GM04504 (cell line): ENCODE data around the gene DNAJC10.
"Not testable (repeated sequence)": the region's sequence is repeated elsewhere in the genome, so short reads cannot be mapped to it uniquely, and the experiment has no call there.

Experiments
- DNase-seq: peaks from one replicate; pipeline ENCODE4 v3.0.0-alpha.2; 2012; ENCODE audit warnings: low read depth

Gene DNAJC10

GRCh38 chr2:182724656-182725055 lies 8.6 kb downstream of the DNAJC10 start:
- DNase-seq = no peak

GRCh38 chr2:182726473-182726872 lies 10.4 kb downstream of the DNAJC10 start:
- no peak for DNase-seq

- no peak for DNase-seq
Observed at GRCh38 chr2:182728014-182728413, 12.0 kb downstream of the DNAJC10 start.

- DNase-seq = no peak
Observed at GRCh38 chr2:182729710-182730339, 13.8 kb downstream of the DNAJC10 start.

- DNase-seq = no peak
Observed at GRCh38 chr2:182730486-182730885, 14.4 kb downstream of the DNAJC10 start.

GRCh38 chr2:182732736-182733135 lies 16.7 kb downstream of the DNAJC10 start:
- DNase-seq = no peak

GRCh38 chr2:182733572-182733971 lies 17.5 kb downstream of the DNAJC10 start:
- no peak for DNase-seq

GRCh38 chr2:182736856-182737255 lies 20.8 kb downstream of the DNAJC10 start:
- DNase-seq = not testable (repeated sequence)

GRCh38 chr2:182740701-182741100 lies 24.6 kb downstream of the DNAJC10 start:
- no peak for DNase-seq

- no peak for DNase-seq
Observed at GRCh38 chr2:182741620-182742019, 25.6 kb downstream of the DNAJC10 start.

GRCh38 chr2:182744490-182744889 lies 28.4 kb downstream of the DNAJC10 start:
- DNase-seq = no peak

- no peak for DNase-seq
Observed at GRCh38 chr2:182745061-182745460, 29.0 kb downstream of the DNAJC10 start.

GRCh38 chr2:182745894-182746293 lies 29.8 kb downstream of the DNAJC10 start:
- DNase-seq = not testable (repeated sequence)

GRCh38 chr2:182754231-182754630 lies 38.2 kb downstream of the DNAJC10 start:
- DNase-seq = no peak

GRCh38 chr2:182758379-182758778 lies 42.3 kb downstream of the DNAJC10 start:
- DNase-seq = no peak

- no peak for DNase-seq
Observed at GRCh38 chr2:182761903-182762302, 45.8 kb downstream of the DNAJC10 start.

GRCh38 chr2:182763311-182763912 lies 47.4 kb downstream of the DNAJC10 start:
- no peak for DNase-seq

- DNase-seq = no peak
Observed at GRCh38 chr2:182766626-182767025, 50.6 kb downstream of the DNAJC10 start.

GRCh38 chr2:182767578-182767977 lies 51.5 kb downstream of the DNAJC10 start:
- no peak for DNase-seq

GRCh38 chr2:182768950-182769349 lies 52.9 kb downstream of the DNAJC10 start:
- not testable (repeated sequence) for DNase-seq

- no peak for DNase-seq
Observed at GRCh38 chr2:182779323-182779722, 63.3 kb downstream of the DNAJC10 start.

- DNase-seq = not testable (repeated sequence)
Observed at GRCh38 chr2:182781099-182781498, 65.0 kb downstream of the DNAJC10 start.

GRCh38 chr2:182782686-182783085 lies 66.6 kb downstream of the DNAJC10 start:
- DNase-seq = not testable (repeated sequence)
